ENCODE data around the gene SELENOF. TPM values are rescaled to one million over a fixed set of nuclear protein-coding genes. Genes with fewer than 3 reads are reported as not detected.

SELENOF gene
- total RNA-seq, 2 experiments from 2014 or later, result 137 to 138 TPM

DNA sequence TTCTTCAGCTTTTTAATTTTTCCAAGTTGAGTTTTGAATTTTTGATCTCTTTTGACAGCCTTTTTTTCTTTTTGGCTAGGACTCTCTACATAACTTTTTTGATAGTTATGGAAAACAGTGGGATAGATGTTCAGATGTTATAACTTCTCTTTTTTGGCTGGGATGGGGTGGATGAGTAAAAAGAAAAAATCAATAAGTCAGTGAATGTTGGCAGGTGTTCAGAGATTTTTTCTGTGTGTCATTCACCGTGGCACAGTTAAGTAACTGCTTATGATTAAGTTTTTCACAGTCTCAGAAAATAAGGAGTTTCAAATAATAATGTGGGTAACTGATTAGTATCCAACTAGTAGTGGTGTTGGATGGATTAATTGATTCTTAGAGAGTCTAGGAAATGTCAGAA is 24.5 kb upstream of the SELENOF start:
- ATAC-seq (ENCODE audit: low read depth) (no peak), DNase-seq (no peak)
- Mint-ChIP-seq H3K27ac (no peak overlapping the region), H3K27me3 (no peaks in the 10 kb centered on the region), H3K4me3 (no peak overlapping the region), H3K4me1 (peaks cover 4% of the 10 kb centered on the region), H3K36me3 (peaks cover 1% of the 10 kb centered on the region), H3K9me3 (no peaks in the 10 kb centered on the region)
- POLR2A ChIA-PET, result no interaction called here

DNA sequence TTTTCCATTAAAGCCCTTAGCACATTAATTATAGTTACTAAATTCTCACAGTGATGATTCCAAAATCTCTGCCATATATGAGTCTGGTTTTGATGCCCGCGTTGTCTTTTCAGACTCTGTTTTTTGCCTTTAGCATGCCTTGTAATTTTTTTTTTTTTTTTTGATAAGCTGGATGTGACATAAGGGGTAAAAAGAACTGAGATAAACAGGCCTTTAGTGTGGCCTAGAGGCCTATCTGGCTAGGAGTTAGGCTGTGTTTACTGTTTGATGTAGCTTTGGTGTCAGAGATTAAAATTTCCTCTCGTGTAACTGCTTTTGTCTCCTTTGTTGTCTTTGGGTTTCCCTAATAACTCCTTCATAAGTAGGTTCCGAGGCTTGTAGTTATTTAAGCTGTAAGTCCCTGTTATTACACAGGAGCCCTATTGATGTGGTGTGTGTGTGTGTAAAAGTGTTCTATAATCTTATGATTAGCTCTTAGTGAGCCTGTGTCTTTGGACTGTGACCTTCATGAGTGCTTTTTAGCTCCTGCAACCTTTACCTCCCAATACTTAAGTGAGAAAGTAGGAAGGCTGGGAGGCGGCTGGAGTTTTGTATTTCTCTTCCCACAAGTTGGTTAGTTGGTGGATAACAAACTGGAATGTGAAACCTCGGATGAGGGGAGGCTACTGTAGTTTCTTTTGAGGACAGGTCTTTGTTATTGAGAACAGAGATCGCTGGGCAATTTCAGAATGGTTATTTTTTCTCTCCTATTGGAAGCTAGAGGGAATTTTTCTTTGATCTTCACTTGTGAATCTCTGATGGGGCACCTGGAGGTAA is 19.8 kb upstream of the SELENOF start:
- Mint-ChIP-seq H3K9me3 (no peaks in the 10 kb centered on the region), H3K4me3 (no peak overlapping the region), H3K27me3 (peaks cover 2% of the 10 kb centered on the region), H3K36me3 (no peaks in the 10 kb centered on the region), H3K27ac (no peak overlapping the region), H3K4me1 (peaks cover 5% of the 10 kb centered on the region)
- no peak for DNase-seq
- POLR2A ChIA-PET, result no interaction called here
- ATAC-seq (ENCODE audit: low read depth), result no peak

DNA sequence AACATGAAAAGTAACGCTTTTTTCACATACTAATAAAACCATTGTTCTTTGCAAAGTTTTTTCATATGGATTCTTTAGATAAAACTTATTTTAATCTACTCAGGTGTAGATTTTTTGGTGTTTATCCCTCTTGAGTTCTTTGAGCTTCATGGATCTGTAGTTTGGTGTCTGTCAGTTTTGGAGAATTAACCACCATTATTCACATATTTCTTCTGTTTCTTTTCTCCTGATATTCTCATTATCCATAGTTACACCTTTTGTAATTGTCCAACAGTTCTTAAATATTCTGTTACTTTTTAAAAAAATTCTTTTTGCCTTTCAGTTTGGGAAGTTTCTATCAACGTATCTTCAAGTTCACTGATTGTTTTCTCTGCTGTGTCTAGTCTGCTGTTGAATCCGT is 19.1 kb upstream of the SELENOF start:
- Mint-ChIP-seq H3K9me3 (no peaks in the 10 kb centered on the region), H3K27ac (no peak overlapping the region), H3K4me3 (no peak overlapping the region), H3K36me3 (no peaks in the 10 kb centered on the region), H3K4me1 (peaks cover 5% of the 10 kb centered on the region), H3K27me3 (peaks cover 2% of the 10 kb centered on the region)
- POLR2A ChIA-PET, result no interaction called here
- DNase-seq, result no peak
- no peak for ATAC-seq (ENCODE audit: low read depth)

DNA sequence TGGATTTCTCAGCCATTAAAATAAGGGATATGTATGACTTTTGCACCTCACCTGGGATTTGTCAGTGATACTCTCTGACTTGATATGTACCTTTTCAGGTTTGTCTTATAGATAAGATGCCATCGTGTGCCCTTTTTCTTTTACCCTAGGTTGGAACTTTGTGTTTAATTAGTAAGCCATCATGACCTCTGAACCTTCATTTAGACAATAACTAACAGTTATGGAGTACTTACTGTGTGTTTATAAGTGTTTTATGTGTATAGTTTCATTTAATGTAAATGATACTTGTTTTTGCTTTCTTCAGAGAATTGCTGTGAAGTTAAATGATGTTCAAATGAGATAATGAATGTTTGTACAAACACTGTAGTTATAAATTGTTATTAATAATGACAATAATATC is 14.9 kb upstream of the SELENOF start:
- Mint-ChIP-seq H3K9me3 (peaks cover 12% of the 10 kb centered on the region), H3K27ac (no peak overlapping the region), H3K4me1 (peaks cover 9% of the 10 kb centered on the region), H3K27me3 (peaks cover 2% of the 10 kb centered on the region), H3K36me3 (peaks cover 14% of the 10 kb centered on the region), H3K4me3 (no peak overlapping the region)
- POLR2A ChIA-PET, result no interaction called here
- DNase-seq, result no peak
- no peak for ATAC-seq (ENCODE audit: low read depth)

DNA sequence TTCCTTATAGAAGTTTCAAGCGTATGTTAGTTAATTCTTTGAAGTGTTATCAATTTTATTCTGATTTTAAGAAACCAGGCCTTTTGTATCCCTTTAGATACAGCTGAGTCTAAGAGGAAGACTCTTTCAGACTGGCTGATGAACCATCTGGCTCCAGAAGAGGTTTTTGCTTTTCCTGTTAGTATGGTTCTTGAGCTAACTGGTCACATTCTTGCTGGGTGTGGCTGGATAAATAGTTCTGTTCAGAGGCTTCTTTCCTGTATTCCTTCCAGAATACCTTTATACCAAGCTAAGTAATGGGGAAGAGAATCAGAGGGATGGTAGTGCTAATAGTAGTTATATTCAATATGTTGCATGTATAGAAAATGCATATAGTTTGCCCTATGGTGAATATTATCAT is 13.0 kb upstream of the SELENOF start:
- POLR2A ChIA-PET, result interaction anchor here (0.5 to 1.5 kb wide), 2 partner anchors 12 to 55 kb away, joined by 3 to 4 read pairs; no protein-coding TSS in a partner anchor

DNA sequence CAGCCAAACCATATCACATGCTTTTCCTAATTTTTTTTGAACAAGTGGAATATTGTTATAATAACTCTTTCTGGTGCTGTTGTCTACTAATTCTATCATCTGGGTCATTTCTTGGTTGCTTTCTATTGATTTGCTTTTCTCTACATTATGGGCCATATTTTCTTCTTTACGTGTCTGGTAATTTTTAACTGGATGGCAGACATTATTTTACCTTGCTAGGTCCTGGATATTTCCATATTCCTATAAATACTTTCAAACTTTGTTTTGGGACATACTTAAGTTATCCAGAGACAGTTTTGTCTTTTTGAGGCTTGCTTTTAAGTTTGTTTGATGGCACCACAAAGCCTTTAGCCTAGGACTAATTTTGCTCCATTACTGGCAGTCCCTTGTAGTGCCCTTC is 11.8 kb upstream of the SELENOF start:
- DNase-seq (no peak), ATAC-seq (ENCODE audit: low read depth) (no peak)
- H3K9me3 Mint-ChIP-seq, result peaks cover 20% of the 10 kb centered on the region
- no peaks in the 10 kb centered on the region for H3K27me3 Mint-ChIP-seq
- POLR2A ChIA-PET, result no interaction called here
- H3K27ac Mint-ChIP-seq, result no peak overlapping the region
- peaks cover 32% of the 10 kb centered on the region for H3K36me3 Mint-ChIP-seq
- H3K4me1 Mint-ChIP-seq, result peaks cover 5% of the 10 kb centered on the region
- no peak overlapping the region for H3K4me3 Mint-ChIP-seq

More for the DNA sequence above, 13.0 kb upstream of the SELENOF start:
- ATAC-seq (ENCODE audit: low read depth), result no peak
- Mint-ChIP-seq H3K36me3 (peaks cover 27% of the 10 kb centered on the region), H3K27me3 (peaks cover 2% of the 10 kb centered on the region), H3K4me1 (peaks cover 5% of the 10 kb centered on the region), H3K4me3 (no peak overlapping the region), H3K9me3 (peaks cover 20% of the 10 kb centered on the region), H3K27ac (no peak overlapping the region)
- no peak for DNase-seq

DNA sequence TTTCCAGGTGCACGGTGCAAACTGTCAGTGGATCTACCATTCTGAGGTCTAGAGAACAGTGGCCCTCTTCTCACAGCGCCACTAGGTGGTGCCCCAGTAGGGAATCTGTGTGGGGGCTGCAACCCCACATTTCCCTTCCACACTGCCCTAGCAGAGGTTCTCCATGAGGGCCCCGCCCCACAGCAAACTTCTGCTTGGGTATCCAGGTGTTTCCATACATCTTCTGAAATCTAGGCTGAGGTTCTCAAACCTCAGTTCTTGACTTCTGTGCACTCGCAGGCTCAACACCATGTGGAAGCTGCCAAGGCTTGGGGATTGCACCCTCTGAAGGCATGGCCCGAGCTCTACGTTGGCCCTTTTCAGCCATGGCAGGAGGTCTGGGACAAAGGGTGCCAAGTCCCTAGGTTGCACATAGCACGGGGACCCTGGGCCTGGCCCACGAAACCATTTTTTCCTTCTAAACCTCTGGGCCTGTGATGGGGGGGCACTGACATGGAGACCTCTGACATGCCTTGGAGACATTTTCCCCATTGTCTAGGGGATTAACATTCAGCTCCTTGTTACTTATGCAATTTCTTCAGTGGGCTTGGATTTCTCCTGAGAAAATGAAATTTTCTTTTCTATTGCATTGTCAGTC is 10.5 kb upstream of the SELENOF start:
- POLR2A ChIA-PET, result no interaction called here
- H3K36me3 Mint-ChIP-seq, result peaks cover 40% of the 10 kb centered on the region
- H3K27me3 Mint-ChIP-seq, result no peaks in the 10 kb centered on the region
- DNase-seq (no peak), ATAC-seq (ENCODE audit: low read depth) (no peak)
- H3K4me3 Mint-ChIP-seq, result no peak overlapping the region
- H3K9me3 Mint-ChIP-seq, result peaks cover 23% of the 10 kb centered on the region
- peaks cover 9% of the 10 kb centered on the region for H3K4me1 Mint-ChIP-seq
- no peak overlapping the region for H3K27ac Mint-ChIP-seq

DNA sequence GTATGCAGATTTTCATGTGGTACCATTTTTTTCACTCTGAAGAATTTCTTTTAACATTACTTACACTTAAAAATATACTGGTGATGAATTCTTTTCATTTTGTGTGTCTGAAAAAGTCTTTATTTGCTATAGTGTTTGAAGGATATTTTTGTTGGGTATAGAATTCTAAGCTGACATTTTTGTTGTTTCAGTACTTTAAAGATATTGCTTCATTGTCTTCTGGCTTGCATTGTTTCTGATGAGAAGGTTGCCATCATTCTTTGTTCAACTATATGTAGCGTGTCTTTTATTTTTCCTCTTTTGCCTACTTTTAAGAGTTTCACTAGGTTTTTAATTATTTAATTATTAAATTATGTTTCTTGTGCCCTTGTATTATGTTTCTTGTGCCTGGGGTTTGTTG is 8.5 kb upstream of the SELENOF start:
- H3K27ac Mint-ChIP-seq, result no peak overlapping the region
- POLR2A ChIA-PET, result no interaction called here

DNA sequence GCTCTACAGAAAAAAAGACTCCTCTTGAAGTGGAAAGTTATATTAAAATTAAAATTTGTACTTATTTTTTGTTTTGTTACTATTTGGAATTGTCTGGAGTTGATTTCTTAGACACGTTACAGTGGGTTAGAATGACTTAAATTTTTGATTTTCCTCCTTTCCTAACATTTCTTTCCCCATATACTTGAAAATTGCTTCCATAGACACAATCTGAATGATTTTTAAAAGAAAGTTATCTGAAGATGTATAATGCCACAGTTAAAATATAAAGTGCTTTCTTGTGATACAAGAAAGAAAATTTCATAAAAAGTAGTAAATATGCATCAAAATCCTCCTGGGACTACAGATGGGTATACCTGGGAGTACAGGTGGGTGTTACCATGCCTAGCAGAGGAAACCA is 2.8 kb upstream of the SELENOF start:
- no peak for DNase-seq
- ATAC-seq (ENCODE audit: low read depth), result no peak
- Mint-ChIP-seq H3K36me3 (peaks cover 13% of the 10 kb centered on the region), H3K27ac (no peak overlapping the region), H3K27me3 (no peaks in the 10 kb centered on the region), H3K9me3 (peaks cover 4% of the 10 kb centered on the region), H3K4me1 (peaks cover 20% of the 10 kb centered on the region), H3K4me3 (no peak overlapping the region)
- POLR2A ChIA-PET, result interaction anchor here (1.2 to 1.6 kb wide), 2 partner anchors 48 to 412 kb away, joined by 4 to 5 read pairs; partner anchors contain the start of gene LMO4

More for the DNA sequence above, 8.5 kb upstream of the SELENOF start:
- peaks cover 40% of the 10 kb centered on the region for H3K36me3 Mint-ChIP-seq
- ATAC-seq (ENCODE audit: low read depth) (no peak), DNase-seq (no peak)
- H3K4me3 Mint-ChIP-seq, result no peak overlapping the region
- H3K9me3 Mint-ChIP-seq, result peaks cover 23% of the 10 kb centered on the region
- peaks cover 8% of the 10 kb centered on the region for H3K4me1 Mint-ChIP-seq
- H3K27me3 Mint-ChIP-seq, result no peaks in the 10 kb centered on the region

DNA sequence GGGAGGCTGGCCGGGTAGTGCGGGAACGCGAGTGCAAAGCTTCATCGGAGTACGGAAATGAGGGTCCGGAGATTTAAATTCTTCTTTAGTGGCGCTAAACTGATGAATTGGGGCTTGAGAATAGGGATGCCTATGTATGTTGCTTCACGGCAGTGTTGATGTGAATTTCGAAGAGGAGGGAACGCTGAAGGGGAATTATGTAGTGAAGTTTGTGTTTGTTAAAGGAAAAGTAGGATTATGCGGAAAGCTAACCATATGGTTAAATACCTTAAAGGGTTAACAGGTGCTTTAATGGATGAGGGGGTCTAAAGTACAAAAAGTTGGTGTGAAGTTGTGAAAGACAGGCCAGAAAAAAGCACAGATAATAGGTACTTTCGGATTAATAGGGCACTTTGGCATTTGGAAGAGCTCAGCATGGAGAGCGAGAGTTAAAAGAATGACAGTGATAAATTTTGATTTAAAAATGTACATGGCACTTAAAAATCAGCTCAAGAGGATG is 1.9 kb upstream of the SELENOF start:
- no peak overlapping the region for H3K4me3 Mint-ChIP-seq
- H3K4me1 Mint-ChIP-seq, result peaks cover 28% of the 10 kb centered on the region
- POLR2A ChIA-PET, result interaction anchor here (0.9 to 3.0 kb wide), 6 partner anchors 11 to 413 kb away, joined by 3 to 24 read pairs (median 4); partner anchors contain the start of genes LMO4 and SH3GLB1
- no peaks in the 10 kb centered on the region for H3K27me3 Mint-ChIP-seq
- no peak overlapping the region for H3K27ac Mint-ChIP-seq
- H3K36me3 Mint-ChIP-seq, result peaks cover 15% of the 10 kb centered on the region
- H3K9me3 Mint-ChIP-seq, result peaks cover 4% of the 10 kb centered on the region
- DNase-seq, result no peak
- no peak for ATAC-seq (ENCODE audit: low read depth)

DNA sequence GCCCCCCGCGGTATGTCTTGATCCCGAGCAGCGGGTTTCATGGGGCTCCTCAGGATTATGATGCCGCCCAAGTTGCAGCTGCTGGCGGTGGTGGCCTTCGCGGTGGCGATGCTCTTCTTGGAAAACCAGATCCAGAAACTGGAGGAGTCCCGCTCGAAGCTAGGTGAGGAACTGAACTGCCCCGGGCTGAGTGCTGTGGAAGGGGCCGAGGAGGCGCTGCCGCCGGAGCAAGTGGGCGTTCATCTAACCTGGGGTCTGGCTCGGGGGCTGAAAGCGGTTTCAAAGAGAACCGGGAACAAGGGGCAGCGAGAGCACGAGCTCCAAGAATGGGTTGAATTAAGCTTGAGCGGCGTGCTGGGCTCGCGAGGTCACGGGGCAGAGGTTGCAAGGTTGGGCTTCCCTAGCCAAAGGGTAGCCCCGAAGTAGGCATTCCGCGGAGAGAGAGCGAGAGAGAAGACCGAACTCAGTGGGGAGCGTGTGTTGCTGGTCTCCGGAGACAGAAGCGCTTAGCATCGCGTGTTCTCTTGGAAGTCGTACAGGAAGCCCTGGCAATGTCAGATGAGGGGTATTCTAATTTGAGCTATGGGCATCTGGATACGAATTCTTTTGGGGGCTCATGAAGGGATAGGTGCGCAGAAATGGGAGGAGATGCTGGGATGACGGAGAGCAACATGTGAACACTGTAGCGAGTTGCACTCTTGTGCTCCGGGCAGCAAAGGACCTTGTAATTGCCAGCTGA is 1.2 kb upstream of the SELENOF start:
- no peak overlapping the region for H3K4me3 Mint-ChIP-seq
- ATAC-seq (ENCODE audit: low read depth) (peak; percentile 15), DNase-seq (no peak)
- H3K4me1 Mint-ChIP-seq, result peaks cover 24% of the 10 kb centered on the region
- no peaks in the 10 kb centered on the region for H3K27me3 Mint-ChIP-seq
- H3K36me3 Mint-ChIP-seq, result peaks cover 14% of the 10 kb centered on the region
- POLR2A ChIA-PET, result interaction anchor here (0.9 to 3.0 kb wide), 8 partner anchors 12 to 519 kb away, joined by 3 to 24 read pairs (median 4); partner anchors contain the start of genes LMO4, ODF2L and SH3GLB1
- no peaks in the 10 kb centered on the region for H3K9me3 Mint-ChIP-seq
- H3K27ac Mint-ChIP-seq, result no peak overlapping the region

DNA sequence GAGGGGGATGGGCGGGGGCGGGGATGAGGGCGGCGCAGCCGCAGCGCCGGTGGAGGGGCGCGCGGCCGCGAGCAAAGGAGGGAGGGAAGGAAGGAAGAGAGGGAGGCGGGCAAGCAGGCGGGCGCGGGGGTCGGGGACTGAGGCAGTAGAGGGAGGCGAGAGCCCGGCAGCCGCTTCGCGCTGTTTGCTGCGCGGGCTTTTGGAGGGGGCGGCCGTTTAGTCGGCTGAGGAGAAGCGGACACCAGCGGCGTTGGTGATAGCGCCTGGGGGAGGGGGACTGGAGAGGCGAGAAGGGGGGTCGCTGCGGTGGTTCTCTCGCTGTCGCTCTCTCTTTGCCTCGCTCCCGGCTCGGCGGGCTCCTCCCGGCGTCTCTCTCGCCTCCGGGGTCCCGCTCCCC is 673 bp upstream of the SELENOF start, which contains the start of gene HS2ST1:
TSS of gene HS2ST1 (plus strand) at position 35 of the 397 bp plus-strand sequence.
- Mint-ChIP-seq H3K9me3 (no peaks in the 10 kb centered on the region), H3K27me3 (no peaks in the 10 kb centered on the region), H3K4me1 (peaks cover 26% of the 10 kb centered on the region), H3K27ac (no peak within 1 kb of the TSS), H3K4me3 (no peak within 1 kb of the TSS), H3K36me3 (peaks cover 18% of the 10 kb centered on the region)
- no peak for DNase-seq
- POLR2A ChIA-PET, result interaction anchor here (0.6 to 3.0 kb wide), 11 partner anchors 13 to 1769 kb away, joined by 3 to 24 read pairs (median 5); partner anchors contain the start of genes LMO4, ODF2L, PKN2 and SH3GLB1
- ATAC-seq (ENCODE audit: low read depth), result peak; percentile 71

DNA sequence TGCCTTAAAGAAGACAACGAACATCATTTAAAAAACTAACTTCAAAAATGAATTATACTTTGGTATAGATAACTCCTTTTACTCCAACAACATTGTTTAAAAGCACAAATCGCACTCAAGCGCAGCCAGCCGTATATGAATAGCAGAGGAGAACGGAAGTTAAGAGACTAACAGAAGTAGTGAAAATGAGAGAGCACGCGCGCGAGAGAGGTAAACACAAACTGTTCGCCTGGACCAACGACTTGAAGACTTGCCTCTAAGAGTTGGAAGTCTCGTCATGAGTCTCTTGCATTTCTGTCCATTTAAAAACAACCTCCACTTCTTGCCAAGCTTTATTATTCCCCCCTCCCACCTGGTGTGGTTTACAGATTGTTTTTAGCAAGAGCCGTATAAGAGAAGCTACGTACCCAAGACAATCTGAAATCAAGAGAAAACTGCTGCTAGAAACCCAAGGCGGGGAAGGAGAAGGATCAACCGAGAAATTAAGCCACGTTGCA is 479 bp downstream of the SELENOF start:
- no peak overlapping the region for H3K27ac Mint-ChIP-seq
- POLR2A ChIA-PET, result interaction anchor here (1.1 to 3.0 kb wide), 4 partner anchors 132 to 524 kb away, joined by 4 to 24 read pairs (median 5); partner anchors contain the start of genes LMO4 and SH3GLB1
- H3K36me3 Mint-ChIP-seq, result peaks cover 24% of the 10 kb centered on the region
- ATAC-seq (ENCODE audit: low read depth), result no peak
- DNase-seq, result no peak
- peaks cover 30% of the 10 kb centered on the region for H3K4me1 Mint-ChIP-seq
- H3K9me3 Mint-ChIP-seq, result no peaks in the 10 kb centered on the region
- no peak overlapping the region for H3K4me3 Mint-ChIP-seq
- H3K27me3 Mint-ChIP-seq, result no peaks in the 10 kb centered on the region
